GM12878 (cell line): ENCODE data around the gene ASMTL.

Source experiments
- MYC ChIP-seq: IDR thresholded peaks from 2 replicates; pipeline ENCODE4 v1.6.1; 2011; ENCODE audit warnings: mild to moderate bottlenecking, low read length, moderate library complexity, inconsistent platforms; ENCODE audit not compliant: insufficient read depth, insufficient replicate concordance, insufficient read length, severe bottlenecking
- NRF1 ChIP-seq: conservative IDR thresholded peaks from 2 replicates; pipeline ENCODE4 v1.6.1; 2011; ENCODE audit warnings: mild to moderate bottlenecking, low read depth, low read length, improper control_type of control experiment
- POLR2AphosphoS5 ChIP-seq: IDR thresholded peaks from 2 replicates; pipeline ENCODE4 v1.6.1; 2011; ENCODE audit warnings: mild to moderate bottlenecking, low read length, inconsistent platforms
- RUNX3 ChIP-seq: IDR thresholded peaks from 2 replicates; pipeline ENCODE4 v1.6.1; 2012; ENCODE audit warnings: low read length, inconsistent platforms
- SMARCA5 ChIP-seq: fragments of 450-650 bp; IDR thresholded peaks from 2 replicates; pipeline ENCODE4 v1.6.1; 2017; ENCODE audit warnings: mild to moderate bottlenecking
- SUZ12 ChIP-seq: fragments of 200-600 bp; sonication (generic); IDR thresholded peaks from one replicate; pipeline ENCODE4 v1.6.1; 2018; ENCODE audit warnings: antibody characterized with exemption, mild to moderate bottlenecking; ENCODE audit not compliant: unreplicated experiment
- ZSCAN29 ChIP-seq: fragments of 450-650 bp; IDR thresholded peaks from 2 replicates; pipeline ENCODE4 v1.6.1; 2017; ENCODE audit warnings: mild to moderate bottlenecking, moderate library complexity

DNA sequence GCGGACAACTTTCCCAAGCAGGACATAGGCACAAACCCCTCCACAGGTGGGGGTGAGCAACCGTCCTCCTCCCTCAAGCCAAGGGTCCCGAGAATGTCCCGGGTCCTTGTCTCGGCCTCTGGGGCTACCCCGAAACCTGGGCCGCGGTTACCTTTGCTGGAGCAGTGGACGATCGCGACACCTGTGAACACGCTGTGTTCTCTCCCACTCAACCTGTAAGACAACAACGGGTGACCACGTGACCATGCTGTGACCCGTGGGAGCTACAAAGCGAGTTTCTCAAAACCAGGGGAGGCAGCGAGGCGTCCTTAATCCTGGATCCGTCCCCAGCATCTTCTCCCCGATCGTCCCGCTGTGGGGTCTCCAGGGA is 17.9 kb downstream of the ASMTL start:
- TF ChIP-seq SUZ12 (no peak), SMARCA5 (no peak), MYC (no peak), NRF1 (no peak), ZSCAN29 (no peak), RUNX3 (no peak), POLR2AphosphoS5 (no peak)
